Neutrophil (primary cell): ENCODE results near the gene TMEM120A.

Experiments
- H3K27ac ChIP-seq: fragments of 200-600 bp; sonication (generic); 2 replicates; pipeline ENCODE4 v1.5.1; 2016; ENCODE audit warnings: mild to moderate bottlenecking, moderate library complexity
- H3K27me3 ChIP-seq: fragments of 200-600 bp; sonication (generic); 2 replicates; pipeline ENCODE4 v1.6.0; 2016; ENCODE audit warnings: mild to moderate bottlenecking
- H3K36me3 ChIP-seq: fragments of 200-600 bp; sonication (generic); 2 replicates; pipeline ENCODE4 v1.5.1; 2017
- H3K4me1 ChIP-seq, 2 experiments: fragments of 200-600 bp in 1 of 2; sonication (generic) in 1 of 2; 1 replicate in 1 of 2; 2 replicates in 1 of 2; pipeline versions ENCODE4 v1.5.1 to v1.6.1; 2013 to 2016; ENCODE audit warnings: low read depth in 1 of 2, low read length in 1 of 2, mild to moderate bottlenecking in 1 of 2, moderate library complexity in 1 of 2; ENCODE audit not compliant: control insufficient read depth in 1 of 2, insufficient read depth in 1 of 2
- H3K4me3 ChIP-seq, 2 experiments: fragments of 200-600 bp in 1 of 2; sonication (generic) in 1 of 2; 1 replicate in 1 of 2; 2 replicates in 1 of 2; pipeline ENCODE4 v1.5.1; 2013 to 2016; ENCODE audit warnings: low read depth in 1 of 2, low read length in 1 of 2, mild to moderate bottlenecking in 1 of 2, moderate library complexity in 1 of 2
- H3K9me3 ChIP-seq: fragments of 200-600 bp; sonication (generic); 2 replicates; pipeline ENCODE4 v1.5.1; 2016
- TF ChIP-seq, protein P1 (sequence below): fragments of 200-600 bp; sonication (generic); IDR thresholded peaks from 2 replicates; pipeline ENCODE4 v1.5.1; 2016; ENCODE audit warnings: antibody characterized with exemption

Gene TMEM120A

DNA sequence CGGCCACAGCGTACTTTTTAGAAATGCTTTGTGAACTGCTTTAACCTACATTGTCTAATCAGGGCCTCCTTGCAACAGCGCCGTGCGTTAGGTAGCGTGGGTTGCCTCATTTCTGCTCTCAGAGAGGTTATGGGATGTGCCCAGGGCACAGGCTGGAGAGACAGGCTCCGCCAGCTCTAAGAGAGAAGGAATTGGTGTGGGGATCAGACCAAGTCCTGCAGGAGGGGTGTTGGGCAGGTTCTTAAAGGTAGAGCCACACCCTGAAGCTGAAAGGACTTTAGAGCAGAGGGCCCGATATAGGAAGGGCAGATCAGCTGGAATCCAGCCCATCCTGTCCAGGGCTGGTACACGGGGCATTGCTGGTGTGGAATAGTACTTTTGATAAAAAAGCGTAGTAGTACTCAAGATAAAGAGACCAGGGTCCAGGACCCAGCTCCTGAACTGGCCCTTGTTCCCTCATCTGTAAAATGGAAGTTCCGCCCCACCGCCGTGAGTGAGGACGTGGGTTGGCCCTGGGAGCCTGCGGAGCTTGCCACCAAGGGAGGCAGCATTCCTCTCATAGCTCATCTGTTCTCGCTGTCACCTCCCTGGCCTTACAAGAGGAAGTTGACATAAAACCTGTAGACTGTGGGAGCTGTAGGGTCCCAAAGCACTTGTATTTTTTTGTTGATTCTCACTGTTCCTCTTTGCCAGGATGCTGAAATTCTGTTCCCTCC is 37.2 kb downstream of the TMEM120A start:
- H3K27ac ChIP-seq, result peak overlapping the region; percentile 30
- H3K36me3 ChIP-seq, result peaks cover 32% of the 10 kb centered on the region
- TF ChIP-seq, protein P1, sequence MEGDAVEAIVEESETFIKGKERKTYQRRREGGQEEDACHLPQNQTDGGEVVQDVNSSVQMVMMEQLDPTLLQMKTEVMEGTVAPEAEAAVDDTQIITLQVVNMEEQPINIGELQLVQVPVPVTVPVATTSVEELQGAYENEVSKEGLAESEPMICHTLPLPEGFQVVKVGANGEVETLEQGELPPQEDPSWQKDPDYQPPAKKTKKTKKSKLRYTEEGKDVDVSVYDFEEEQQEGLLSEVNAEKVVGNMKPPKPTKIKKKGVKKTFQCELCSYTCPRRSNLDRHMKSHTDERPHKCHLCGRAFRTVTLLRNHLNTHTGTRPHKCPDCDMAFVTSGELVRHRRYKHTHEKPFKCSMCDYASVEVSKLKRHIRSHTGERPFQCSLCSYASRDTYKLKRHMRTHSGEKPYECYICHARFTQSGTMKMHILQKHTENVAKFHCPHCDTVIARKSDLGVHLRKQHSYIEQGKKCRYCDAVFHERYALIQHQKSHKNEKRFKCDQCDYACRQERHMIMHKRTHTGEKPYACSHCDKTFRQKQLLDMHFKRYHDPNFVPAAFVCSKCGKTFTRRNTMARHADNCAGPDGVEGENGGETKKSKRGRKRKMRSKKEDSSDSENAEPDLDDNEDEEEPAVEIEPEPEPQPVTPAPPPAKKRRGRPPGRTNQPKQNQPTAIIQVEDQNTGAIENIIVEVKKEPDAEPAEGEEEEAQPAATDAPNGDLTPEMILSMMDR, result no peak

DNA sequence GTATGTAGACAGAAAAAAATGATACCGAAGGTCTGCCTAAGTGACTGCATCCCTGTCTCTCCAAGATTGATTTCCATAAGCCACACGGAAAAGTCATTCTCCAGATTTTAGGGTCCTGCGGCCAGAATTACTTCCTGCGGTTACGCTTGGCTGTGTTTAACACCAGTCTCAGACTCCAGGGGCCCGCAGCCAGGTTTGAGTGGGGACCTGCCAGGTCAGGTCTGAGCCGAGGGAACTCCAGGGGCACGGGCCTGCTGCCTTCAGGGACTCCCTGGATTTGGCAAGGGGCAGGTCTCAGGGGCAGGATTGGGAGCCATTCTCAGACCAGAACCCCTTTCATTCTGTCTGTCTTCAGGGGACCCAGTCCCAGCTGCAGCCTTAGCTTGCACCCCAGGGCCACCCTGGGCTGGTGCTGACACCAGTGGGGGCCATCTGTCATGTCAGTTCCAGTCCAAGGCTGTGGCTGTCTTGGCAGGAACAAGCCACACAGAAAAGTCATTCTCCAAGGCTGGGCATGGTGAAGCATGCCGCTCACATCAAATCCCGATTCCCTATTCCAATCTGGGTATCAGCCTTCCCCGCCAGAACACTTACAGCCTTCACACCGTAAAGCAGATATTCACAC is 39.0 kb downstream of the TMEM120A start:
- TF ChIP-seq, protein P1, result no peak
- peaks cover 25% of the 10 kb centered on the region for H3K36me3 ChIP-seq
- H3K27me3 ChIP-seq, result no peaks in the 10 kb centered on the region
- H3K9me3 ChIP-seq, result no peaks in the 10 kb centered on the region
- H3K4me1 ChIP-seq, result peaks cover 46 to 55% of the 10 kb centered on the region in 2 experiments
- H3K27ac ChIP-seq, result no peak overlapping the region
- H3K4me3 ChIP-seq, result no peak overlapping the region

More for the DNA sequence above, 37.2 kb downstream of the TMEM120A start:
- no peak overlapping the region for H3K4me3 ChIP-seq
- no peaks in the 10 kb centered on the region for H3K9me3 ChIP-seq
- H3K27me3 ChIP-seq, result no peaks in the 10 kb centered on the region
- H3K4me1 ChIP-seq, result peaks cover 34 to 41% of the 10 kb centered on the region in 2 experiments

DNA sequence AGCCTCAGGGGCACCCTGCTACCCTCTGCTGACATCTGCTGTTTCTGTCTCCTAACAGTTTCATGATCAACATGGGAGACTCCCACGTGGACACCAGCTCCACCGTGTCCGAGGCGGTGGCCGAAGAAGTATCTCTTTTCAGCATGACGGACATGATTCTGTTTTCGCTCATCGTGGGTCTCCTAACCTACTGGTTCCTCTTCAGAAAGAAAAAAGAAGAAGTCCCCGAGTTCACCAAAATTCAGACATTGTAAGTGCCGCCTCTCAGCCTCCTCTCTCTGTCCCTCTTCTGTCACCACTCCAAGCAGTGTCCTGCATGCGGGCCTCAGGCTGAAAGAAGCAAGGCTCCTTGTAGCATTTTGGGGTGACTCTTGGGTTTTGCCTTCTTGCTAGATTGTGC is 40.5 kb downstream of the TMEM120A start:
- peaks cover 55 to 60% of the 10 kb centered on the region in 2 experiments for H3K4me1 ChIP-seq
- no peaks in the 10 kb centered on the region for H3K9me3 ChIP-seq
- TF ChIP-seq, protein P1, result no peak
- peaks cover 21% of the 10 kb centered on the region for H3K36me3 ChIP-seq
- H3K4me3 ChIP-seq, result peak overlapping the region; percentile 38 to 47
- peak overlapping the region; percentile 86 for H3K27ac ChIP-seq
- H3K27me3 ChIP-seq, result no peaks in the 10 kb centered on the region

DNA sequence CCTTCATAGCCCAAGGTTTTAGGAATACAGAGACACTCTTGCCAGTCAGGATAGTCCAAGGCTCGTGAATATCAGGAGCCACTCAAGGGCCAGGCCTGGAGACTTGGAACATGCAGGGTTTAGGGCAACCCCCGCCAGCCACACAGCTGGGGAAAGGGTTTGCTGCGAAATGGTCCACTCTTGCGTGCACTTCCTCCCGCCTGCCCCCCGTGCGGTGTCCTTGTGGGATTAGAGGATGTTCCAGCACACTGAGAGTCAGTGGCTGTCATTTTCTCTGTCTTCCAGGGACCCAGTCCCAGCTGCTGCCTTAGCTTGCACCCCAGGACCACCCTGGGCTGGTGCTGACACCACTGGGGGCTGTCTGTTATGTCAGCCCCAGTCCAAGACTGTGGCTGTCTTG is 41.0 kb downstream of the TMEM120A start:
- H3K27ac ChIP-seq, result peak overlapping the region; percentile 86
- H3K9me3 ChIP-seq, result no peaks in the 10 kb centered on the region
- TF ChIP-seq, protein P1, result no peak
- H3K4me1 ChIP-seq, result peaks cover 57 to 60% of the 10 kb centered on the region in 2 experiments
- H3K4me3 ChIP-seq, result peak overlapping the region; percentile 38 to 47
- H3K36me3 ChIP-seq, result peaks cover 17% of the 10 kb centered on the region
- no peaks in the 10 kb centered on the region for H3K27me3 ChIP-seq

DNA sequence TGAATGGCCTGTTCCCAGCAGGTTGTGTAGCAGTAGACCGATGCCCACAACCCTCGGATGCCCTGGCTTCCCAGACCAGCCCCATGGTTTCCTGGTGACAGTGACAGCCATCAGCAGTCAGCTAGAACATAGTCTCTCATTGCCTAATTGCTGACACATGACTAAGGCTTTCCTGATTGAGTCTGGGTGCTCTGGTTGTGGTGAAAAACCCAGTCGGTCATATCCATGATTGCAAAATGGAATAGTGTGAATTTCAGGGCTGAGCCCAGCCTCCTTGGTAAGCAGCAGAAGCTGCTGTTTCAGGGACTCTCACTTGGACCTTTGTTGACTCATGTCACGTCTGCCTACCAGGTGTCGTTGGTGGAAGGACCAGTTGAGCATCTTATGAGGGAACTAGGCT is 42.9 kb downstream of the TMEM120A start:
- Histone ChIP-seq H3K9me3 (no peaks in the 10 kb centered on the region), H3K36me3 (peaks cover 10% of the 10 kb centered on the region)

More for the DNA sequence above, 42.9 kb downstream of the TMEM120A start:
- Histone ChIP-seq H3K27ac (peak overlapping the region; percentile 84), H3K4me3 (peak overlapping the region in 1 of 2 experiments; percentile 25), H3K27me3 (no peaks in the 10 kb centered on the region), H3K4me1 (peaks cover 59 to 66% of the 10 kb centered on the region in 2 experiments)
- TF ChIP-seq, protein P1, result no peak
